ENCODE results near the gene TAPT1.

Gene TAPT1

DNA sequence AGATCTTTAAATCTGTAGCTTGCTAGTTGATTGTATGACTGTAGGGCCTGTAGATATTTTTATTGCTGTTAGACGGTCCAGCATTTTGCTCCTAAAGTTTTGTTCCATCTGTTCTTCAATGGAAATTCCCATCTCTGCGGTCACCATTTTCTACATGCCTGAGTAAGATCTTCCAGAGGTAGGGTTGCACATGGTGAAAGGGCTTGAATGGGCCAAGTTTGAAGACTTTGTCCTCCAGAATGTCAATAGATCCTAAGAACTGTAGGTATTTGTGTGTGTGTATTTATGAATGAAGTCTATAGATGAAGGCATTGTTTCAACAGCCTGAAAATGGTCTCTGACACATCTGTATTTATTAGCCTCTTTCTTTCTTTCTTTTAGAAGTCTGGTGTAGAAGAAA, 22.3 kb upstream of the TAPT1 start:
- no peak for DNase-seq (ENCODE audit: low spot score)

DNA sequence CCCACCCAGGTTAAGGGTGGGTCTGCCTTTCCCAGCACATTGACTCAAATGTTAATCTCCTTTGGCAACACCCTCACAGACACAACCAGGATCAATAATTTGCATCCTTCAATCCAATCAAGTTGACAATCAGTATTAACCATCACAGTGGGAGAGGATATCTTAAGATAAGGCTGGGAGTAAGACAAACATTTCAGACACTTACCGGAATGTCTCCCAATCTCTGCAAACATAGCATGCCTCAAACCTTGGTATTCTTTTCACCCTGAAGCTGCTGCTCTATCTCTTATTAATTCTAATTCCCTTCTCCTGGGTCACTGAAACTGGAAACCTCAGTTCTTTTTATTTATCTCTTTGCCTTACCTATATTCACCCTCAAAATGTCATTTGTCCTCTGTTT, 19.0 kb upstream of the TAPT1 start:
- no peak for DNase-seq (ENCODE audit: low spot score)

DNA sequence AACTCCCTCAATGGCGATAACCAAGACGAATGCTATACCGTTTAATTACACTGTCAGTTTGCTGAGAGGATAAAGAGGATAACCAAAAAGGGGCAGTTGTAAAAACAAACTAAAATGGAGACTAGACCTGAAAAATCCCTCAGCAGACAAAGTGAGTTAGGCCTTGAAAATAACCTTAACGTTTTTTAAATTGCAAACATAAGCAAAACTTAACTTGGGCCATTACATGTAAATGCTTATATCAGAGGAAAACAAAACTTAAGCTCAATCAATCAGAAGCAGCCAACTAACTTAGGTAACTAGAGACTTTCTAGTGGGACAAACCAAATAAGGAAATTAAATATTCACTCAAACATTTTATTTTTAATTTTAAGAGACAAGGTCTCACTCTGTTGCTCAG, 17.0 kb upstream of the TAPT1 start:
- DNase-seq (ENCODE audit: low spot score): no peak

DNA sequence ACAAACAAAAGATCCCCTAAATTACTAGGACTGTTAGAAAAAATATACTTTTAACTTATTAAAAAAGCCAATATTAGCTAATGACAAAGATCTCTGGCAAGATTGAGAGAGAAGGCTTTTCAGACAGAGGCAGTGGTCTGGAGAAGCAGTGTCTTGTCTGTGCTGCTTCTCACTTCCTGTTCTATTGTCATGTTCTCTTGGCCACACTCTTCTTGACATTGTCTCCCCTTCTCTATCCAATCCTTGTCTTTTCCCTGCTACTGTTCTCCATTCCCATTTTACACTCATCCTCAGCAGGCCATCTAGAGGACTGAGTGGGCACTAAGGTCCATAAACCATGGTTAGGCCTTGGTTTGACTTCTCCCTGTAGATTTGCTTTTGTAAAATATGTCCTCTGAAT, 14.0 kb upstream of the TAPT1 start:
- DNase-seq (ENCODE audit: low spot score): no peak

DNA sequence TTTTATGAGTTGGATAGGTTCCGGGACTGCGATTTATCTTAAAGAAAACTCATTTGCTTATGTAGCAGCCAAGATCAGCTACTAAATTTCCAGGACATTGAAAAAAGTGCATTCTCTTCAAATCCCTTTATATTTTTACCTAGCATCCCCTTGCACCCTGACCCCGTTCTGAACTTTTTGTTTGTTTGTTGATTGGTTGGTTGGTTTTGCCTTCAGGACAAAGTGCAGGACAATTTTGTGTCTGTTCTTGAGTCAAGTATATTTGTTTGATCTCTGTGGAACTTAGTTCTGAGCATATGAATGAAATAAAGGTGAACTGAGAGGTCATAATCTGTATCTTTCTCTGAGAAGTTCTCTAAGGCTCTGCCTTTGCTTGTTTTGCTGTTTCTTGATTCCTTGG, 12.8 kb upstream of the TAPT1 start:
- no peak for DNase-seq (ENCODE audit: low spot score)

DNA sequence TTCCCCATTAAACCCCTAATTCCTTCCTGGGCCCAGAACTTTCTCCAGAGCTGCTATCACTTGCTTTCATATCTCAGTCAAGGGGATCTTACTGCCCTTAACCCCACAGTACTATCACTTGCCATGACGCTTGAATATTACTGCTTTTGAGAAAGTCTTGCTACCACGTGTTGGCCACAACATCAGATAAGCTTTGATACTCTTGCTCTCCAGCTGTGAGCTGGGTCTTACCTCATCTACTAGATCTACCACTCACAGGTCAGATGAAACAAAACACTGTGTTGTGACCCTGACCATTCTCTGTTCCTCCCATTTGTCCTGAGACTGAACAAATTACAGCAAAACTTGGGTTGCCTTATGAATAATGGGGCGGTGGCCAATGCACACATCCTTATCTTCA, 12.1 kb upstream of the TAPT1 start:
- no peak for DNase-seq (ENCODE audit: low spot score)

DNA sequence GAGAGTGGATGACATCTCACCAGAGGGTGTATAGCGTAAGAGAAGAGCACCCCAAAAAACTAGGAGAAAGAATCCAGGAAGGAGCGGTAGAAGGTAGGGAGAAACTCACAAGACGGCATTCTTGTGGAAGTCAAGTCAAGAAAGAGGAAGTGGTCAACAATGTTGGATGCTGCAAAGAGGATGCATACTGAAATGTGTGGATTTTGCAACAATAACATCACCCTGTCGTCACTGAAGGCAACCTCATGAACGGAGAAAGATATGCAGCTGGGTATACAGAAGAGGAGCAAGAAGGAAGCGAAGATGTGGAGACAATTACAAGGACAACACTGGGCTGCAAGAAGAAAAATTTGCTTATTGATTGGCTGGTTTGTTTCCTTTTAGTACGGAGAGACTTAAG, 11.4 kb upstream of the TAPT1 start:
- no peak for DNase-seq (ENCODE audit: low spot score)

DNA sequence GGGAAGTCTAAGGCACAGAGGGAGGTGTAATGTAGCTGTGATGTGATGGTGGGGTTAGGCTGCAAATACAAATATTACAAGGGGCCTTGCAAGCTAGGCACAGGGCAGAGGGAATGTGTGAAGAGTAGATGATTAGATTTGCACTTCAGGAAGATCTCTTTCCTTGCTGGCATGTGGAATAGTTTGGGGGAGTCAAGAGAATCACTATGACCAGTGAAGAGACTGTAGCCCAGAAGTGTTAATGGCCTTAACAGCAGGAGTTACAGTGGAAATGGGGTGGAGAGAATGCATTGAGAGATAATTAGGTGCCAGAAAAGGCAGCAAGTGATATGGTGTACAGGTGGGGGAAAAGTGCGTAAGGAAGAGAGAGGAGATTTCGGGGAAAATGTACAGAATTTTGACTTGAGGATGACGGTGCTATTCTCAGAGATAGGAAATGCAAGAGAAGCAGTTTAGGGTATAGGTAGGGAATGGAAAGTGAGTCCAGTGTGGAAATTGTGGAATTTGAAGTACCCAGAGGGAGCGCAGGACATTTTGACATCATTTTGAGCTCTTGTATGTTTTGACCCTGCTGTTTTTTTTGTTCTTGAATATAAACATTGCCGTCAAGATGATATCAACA, 10.2 kb upstream of the TAPT1 start:
- no peak for DNase-seq (ENCODE audit: low spot score)

DNA sequence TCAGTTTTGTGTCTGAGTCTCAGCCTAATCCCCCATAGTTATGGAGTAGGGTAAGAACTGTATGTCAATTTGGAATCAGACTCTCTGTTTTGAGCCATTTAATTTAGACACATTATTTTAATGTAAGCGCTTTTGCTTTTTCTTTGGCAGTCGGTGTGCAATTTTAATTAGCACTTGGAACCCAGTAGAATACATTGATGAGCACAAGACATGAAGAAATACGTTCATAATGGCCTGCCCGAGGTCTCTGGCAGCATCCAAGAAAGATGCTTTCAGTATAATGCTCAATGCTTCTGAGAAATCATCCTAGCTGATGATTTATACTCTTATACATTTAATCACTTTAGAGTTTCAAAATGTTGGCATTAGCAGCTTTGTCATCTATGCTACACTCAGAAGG, 8.9 kb upstream of the TAPT1 start:
- DNase-seq (ENCODE audit: low spot score): no peak

DNA sequence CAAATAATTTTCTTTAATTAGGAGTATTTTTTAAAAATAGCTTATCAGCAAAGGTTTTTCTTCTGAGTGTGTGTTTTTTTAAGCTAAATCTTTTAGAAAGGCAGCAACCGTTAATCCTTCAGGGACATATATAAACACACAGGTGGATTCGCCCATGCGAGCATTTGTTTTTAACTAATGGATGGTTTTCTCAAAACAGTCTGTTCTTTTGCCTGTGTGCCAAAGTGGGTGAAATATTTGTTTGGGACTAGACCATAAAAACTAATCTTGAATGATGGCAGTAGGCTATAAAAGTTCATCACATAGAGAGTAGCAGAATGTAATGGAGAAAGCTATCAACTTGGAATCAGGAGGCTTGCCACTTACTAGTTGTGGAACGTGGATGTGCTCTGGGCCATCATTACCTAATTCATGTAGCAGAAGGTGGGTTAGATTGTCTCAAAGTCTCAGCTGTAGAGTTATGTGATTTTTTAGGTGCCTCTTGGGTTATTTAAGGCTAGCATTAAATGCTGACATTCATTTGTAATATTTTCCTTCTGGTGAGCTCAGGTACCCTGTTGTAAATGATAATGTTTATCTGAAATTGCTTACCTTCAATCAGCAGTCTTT, 7.4 kb upstream of the TAPT1 start:
- DNase-seq (ENCODE audit: low spot score): peak; percentile 53

DNA sequence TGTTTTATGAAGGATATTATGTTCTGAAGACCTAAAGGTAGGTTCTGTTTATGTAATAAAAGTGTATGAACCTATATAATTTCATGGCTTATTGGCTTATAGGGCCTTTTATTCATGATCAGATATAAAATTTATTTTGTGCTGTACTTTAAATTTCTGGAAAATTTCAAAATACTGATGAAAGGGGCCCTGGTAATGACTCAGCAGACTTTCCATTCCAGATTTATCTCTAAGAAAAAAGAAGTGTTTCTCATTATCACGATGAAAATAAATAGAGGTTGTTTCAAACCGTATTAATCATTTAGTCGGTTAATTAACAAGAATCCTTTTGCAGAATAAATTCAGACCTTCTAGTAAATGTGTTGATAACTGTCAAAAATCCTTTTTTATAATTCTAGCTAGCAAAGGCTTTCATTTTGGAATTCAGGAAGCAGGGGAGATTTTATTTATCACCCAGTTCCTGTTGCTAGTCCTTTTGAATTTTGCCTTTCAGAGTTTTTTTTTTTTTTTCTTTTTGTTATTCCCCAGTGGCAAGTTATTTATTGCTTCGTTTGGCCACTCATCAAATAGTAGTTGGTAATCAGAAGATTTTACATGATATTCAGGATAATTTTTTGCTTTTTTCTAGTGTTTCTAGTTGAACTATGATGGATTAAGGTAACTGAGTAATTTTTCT, 5.4 kb upstream of the TAPT1 start:
- DNase-seq (ENCODE audit: low spot score): no peak

DNA sequence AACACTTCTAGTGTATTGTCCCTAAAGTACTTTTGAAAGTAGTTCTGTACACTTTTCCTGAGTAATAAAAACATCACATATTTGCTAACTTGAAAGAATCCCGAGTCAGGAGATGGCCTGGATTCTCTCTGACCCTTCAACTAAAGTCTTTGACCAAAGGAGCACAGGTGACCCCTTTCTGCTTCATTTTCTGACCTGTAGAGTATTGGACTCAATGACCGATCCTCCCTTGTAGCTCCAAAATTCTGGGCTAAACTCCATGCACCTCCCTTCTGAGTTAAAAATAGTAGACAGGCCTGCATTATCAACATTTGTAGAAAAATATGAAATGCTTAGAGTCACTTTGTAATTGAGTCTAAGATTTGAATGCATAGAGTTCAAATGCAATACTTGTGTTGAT, 4.0 kb upstream of the TAPT1 start:
- DNase-seq (ENCODE audit: low spot score): no peak

DNA sequence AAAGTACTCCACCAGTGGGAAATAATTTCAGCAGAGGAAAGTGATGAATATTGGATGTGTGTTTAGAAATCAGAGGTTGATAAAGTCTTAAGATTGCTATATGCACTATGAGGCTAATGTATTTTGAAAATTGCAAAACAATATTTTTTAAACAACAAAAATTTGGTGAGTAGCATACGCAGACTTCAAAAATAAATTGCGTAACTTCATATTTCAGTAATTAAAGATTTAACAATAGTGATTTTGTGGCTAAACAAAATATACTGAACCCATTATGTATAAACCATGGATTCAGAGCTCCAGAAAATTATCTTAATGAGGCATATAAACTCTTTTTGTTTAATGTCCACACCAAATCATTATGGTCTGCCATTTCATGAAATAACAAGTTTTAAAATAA, 3.3 kb upstream of the TAPT1 start:
- no peak for DNase-seq (ENCODE audit: low spot score)

DNA sequence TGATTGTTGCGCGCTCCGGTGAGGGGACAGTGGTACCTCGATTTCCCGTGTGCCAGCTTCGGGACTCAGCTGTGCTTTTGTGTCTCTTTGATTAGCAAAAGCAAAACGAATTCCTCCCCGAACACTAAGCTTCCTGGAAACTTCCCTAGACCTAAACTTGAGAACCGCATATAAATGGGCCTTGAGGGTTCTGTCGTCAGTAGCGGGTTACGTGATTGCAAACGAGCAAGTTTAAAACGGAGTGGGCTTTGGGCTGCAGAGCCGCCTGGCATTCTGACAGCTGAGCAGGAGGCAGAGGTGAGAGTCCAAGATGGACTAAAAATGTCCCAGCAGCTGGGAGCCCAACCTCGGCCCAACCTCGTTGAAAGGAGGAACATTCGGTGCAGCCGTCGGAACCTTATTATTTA, 1.2 kb upstream of the TAPT1 start:
- no peak for DNase-seq (ENCODE audit: low spot score)

DNA sequence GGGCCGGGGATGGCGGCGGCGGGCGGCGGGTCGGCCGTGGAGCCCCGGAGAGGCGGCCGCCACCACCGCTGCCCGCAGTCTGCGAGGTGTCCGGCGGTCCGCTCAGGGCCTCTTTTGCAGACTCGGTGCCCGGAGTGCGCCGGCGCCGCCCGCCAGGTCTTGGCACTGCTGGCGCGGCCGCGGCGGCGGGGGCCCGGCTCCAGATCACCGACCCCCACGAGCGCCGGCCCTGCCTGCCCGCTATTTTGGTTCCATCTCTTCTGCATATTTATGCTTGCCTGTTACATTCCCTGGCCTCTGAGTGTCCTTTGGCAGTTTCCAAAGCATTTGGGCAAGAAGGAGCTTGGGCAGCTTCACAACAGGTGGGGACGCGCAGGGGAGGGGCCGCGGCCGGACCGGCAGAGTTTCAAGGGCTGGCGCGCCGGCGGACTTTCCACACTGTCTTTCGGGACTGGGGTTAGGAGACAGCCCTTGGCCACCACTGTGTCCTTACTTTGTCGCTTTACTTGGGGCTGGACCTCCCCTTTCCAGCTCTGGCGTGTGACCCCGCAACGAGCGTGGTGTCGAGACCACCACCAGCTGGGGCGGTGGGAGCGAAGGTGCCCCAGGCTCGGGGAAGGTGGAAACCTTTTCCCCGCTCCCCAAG, 668 bp upstream of the TAPT1 start:
- peak; percentile 41 for DNase-seq (ENCODE audit: low spot score)

DNA sequence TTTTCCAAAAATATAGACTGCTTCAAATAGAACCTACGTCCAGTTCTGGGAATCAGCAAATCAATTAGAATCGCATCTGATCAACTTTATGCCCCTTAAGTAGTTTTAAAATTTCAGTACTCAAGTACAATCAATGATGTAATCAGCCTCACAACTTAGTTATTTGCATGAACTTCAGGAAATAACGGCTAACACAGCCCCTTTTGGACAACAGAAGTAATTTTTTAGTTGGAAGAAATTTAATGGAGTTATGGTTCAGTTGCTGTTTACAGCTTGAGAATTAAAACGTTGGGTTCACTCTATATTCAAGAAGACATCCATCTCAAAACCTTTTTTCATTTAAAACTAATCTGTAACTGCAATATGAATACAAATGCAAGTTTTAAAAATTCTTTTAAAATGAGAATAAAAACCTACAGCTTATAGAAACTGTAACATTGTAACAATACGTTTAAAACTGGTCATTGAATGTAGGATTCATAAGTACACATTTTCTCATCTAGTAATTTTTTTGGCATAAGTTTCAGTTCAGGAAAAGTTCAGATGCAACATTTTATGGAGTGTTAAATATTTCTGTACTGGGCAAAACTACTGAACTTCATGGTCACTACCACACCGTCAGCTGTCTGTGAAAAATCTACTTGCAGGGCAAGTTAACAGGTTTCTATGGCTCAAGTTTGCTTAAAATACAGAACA, 956 bp downstream of the TAPT1 start:
- peak; percentile 33 for DNase-seq (ENCODE audit: low spot score)

DNA sequence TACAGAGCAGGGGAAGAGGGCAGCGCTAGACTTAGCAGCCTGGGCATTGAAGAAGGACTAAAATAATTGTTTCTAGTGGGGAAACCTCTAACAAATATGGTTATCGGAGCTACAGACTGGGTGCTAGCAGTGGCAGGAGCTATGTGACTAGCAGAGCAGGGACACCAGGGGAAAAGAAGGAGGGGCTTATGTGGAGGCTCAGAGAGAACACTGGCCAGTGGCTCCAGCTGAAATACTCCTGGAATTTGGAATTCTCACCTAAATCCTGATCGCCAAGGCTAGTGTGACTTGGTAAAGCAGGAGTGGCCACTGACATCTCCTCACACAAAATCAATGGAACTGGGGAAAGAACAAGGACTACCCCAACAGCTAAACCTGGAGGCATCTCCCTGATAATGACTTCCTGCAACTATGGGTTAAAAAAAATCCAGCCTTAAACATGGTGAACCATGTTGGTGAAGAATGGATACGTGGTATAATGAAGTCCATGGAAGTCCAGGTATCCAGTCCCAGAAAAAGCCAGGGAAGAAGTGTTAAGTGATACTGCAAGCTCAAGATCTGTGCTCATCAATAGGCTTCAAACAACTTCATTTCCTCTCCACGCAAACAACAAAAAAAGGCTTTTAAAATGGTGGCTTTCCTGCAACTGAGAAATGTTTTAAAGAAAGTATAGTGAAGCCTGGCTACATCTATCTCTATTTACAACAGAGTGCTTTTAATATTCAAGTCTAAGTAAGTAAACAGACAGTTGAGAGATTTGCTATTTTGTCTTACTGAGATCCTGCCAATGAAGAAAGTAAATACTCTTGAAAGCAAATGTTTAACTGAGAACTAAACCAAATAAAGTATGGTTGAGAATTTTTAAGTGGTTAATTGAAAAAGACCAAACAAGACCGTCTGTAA, 1.8 kb downstream of the TAPT1 start:
- DNase-seq (ENCODE audit: low spot score): no peak

DNA sequence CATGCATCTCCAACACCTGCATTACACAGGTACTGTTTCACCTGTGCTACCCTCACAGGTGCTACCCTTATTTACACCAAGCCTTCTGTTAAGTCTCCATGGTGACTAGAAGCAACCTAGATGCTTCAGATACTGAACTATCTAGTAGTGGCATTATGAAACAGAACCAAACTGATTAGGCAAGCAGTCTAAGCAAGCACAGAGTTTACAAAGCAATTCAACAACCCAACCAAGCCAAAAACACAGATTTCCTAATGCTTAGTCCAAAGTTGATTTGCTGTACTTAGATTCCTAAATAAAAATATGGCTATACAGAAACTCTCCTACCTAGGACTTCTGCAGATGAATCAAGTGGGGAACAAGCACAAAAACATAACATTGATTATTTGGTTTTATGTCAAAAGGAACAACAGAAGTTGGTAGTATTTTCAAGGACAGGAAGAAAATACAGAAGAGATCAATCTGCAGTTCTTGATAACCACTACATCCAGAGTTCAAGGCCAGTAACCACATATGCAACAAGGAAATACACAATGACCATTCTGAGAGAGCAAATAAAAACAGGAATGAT, 3.2 kb downstream of the TAPT1 start:
- no peak for DNase-seq (ENCODE audit: low spot score)

DNA sequence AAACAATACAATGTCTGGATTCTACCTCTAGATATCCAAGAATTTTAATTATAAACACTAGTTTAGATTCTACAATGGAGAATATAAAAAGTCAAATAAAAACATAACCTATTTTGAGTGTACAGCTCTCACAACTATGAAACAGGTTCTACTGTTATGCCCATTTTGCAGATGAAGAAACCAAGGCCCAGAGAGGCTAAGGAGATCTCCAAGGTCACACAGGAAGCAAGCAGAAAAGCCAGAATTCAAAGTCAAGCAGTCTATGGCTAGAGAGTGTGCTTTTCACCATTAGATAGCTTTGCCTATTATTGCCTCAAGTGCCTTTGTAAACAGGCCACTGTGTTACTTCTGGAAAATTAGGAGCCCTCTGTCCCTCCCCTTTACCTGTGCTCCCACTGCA, 7.3 kb downstream of the TAPT1 start:
- DNase-seq (ENCODE audit: low spot score): no peak

DNA sequence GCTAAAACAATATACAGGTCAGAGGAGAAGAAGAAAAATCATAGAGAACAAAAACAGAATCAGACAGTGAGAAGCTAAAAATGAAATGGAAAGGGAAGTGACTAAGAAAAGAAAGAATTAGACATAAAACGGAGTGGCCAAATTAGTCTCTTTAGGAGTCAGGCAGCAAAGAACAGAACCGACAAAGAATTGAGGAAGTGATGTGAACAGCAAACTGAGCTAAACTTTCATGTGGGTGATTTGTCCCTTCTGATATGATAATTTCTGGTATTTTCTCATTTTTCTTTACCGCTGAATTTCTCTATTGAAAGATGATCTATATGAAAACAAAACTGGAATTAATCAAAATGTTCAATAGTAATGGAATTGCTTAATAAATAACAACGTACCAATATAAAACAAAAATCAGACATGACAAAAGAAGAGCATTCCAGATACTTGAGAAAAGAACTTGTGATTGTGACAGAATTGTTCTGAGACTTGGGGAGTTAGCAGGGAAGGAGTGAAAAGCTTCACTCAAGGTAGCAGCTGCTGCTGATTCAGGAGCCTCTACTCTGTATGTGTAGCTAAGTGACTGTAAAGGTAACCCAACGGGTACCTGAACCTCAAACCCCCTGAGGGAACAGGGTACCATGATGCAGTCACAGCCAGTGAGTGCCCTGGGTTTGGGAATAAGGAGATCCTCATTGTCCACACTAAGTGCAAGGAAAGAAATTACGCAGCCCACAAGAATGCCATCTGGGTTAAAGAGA, 8.8 kb downstream of the TAPT1 start:
- peak; percentile 24 for DNase-seq (ENCODE audit: low spot score)

DNA sequence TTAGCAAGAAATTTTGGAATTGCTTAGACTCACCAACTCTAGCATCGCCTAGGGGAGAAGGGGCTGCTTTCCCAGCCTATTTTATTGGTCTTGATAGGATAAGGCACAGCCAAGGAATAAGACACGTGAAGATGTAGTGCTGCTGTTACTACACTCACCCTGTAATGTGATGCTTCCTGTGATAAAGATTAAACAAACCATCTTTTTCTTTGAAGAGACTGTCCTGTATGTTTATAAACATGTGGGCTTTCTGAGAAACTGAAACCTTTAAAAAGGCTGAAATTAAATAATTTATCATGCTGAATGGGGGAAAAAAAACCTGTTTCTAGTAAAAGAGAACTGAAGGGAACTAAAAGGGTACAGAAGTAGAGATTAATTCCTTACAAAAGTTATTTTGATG, 13.2 kb downstream of the TAPT1 start:
- DNase-seq (ENCODE audit: low spot score): no peak

Measured in germinal center (tissue), 1 donor.